Cerebellar nuclear complex (tissue), 1 donor: Measurements from ENCODE around the gene OR2A14.
"Not testable (repeated sequence)": the region's sequence is repeated elsewhere in the genome, so short reads cannot be mapped to it uniquely, and the experiment has no call there.

Experiments
- DNase-seq, 2 experiments: peaks; one replicate each; lab custom pipeline; 2025; lab: John Stamatoyannopoulos, UW

The OR2A14 gene

GRCh38 chr7:144148224-144148827 lies 25.4 kb downstream of the OR2A14 start:
- no peak for DNase-seq

DNA sequence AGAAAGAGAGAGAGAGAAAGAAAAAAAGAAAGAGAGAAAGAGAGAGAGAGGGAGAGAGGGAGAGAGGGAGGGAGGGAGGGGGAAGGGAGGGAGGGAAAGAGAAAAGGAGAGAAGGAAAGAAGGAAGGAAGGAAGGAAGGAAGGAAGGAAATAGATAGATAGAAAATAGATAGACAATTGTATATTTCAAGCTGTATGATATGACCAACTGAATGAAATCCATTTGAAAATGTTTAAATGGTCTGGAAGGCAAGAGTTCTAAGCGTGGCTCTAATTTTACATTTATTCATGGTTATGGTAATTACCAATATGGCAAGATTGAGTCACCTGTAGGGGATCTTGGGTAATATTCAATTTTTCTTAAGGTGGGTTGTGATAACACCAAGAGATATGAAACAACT lies 35.9 kb downstream of the OR2A14 start:
- no peak for DNase-seq

GRCh38 chr7:144164784-144165183 lies 41.8 kb downstream of the OR2A14 start:
- DNase-seq, result no peak

DNA sequence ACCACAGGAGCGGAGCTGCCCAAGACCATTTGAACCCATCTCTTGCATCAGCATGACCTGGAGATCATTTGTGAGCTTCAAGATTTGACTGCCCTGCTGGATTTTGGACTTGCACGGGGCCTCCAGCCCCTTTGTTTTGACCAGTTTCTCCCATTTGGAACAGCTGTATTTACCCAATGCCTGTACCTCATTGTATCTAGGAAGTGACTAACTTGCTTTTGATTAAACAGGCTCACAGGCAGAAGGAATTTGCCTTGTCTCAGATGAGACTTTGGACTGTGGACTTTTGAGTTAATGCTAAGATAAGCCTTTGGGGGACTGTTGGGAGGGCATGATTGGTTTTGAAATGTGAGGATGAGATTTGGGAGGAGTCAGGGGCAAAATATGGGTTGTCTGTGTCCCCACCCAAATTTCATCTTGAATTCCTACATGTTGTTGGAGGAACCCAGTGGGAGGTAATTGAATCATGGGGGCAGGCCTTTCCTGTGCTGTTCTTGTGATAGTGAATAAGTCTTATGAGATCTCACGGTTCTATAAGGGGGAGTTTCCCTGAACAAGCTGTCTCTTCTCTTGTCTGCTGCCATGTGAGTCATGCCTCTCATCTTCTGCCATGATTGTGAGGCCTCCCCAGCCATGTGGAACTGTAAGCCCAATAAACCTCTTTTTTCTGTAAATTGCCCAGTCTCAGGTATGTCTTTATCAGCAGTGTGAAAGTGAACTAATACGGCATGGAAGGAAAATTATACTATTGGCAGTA lies 48.8 kb downstream of the OR2A14 start:
- DNase-seq, result not testable (repeated sequence)

GRCh38 chr7:144174613-144175012 lies 51.6 kb downstream of the OR2A14 start:
- DNase-seq, result no peak

DNA sequence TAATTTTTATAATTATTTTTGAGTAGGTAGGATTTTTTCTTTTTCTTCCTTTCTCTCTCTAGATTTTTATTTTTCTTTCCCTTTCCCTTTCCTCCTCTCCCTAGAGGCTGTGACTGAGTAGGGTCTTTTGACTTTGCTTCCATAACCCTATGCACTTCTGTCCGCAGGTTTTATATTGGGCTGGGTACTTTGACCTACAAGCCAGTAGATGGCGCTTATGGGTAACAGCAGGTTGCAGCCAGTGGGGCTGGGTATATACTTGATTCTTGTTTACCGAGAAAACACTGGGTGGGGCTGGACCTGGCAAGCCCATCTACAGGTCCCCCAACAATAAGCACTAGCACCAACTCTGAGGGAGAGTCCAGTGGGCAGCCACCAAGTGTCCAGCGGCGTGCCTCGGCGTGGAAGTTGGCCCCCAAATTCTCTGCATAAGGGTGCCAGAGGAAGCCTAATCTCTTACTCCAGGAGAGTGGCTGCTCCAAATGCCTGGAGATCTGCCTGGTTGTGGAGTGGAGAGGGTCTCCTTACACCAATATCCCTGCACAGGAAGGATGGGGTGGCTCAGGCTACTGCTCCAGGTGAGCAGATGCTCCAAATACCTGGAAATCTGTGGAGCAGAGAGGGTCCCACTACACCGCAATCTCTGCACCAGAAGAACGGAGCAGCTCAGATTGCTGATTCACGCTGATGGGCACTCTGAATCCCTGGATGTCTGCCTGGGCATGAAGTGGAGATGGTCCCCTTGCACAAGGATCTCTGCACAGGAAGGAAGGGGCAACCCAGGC lies 55.6 kb downstream of the OR2A14 start:
- DNase-seq, result not testable (repeated sequence)

DNA sequence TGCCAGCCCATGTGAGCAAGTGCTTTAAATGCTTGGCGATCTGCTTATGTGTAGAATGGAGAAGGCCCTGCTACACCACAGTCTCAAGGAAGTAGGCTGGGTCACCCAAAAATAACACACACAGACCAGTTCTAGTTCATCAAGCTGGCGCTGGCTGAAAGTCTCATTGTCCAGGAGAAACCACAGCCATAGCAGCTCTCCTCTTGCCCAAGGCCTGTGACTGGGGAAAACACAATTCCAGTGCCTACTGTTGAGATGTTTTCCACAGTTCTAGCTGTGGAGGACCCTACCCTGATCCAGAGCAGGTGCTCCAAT lies 56.1 kb downstream of the OR2A14 start:
- not testable (repeated sequence) for DNase-seq
